Omental fat pad (tissue), 4 donors: ENCODE results near the gene PXDN. TPM values are rescaled to one million over a fixed set of nuclear protein-coding genes. Genes with fewer than 3 reads are reported as not detected.
A peak's percentile ranks its signal among the peaks of the same experiment; 100 is the strongest.

Source experiments
- ATAC-seq: fragments of 150-250 bp; one replicate; pipeline ENCODE4 v1.9.1; 2016; ENCODE audit warnings: mild to moderate bottlenecking, moderate library complexity; ENCODE audit not compliant: low FRiP score
- DNase-seq: peaks from one replicate; pipeline ENCODE4 v3.0.0-alpha.2; 2019; ENCODE audit warnings: low spot score
- CTCF ChIP-seq, 3 donors: fragments of 450-650 bp; IDR thresholded peaks; one replicate each; pipeline ENCODE4 v1.5.1; 2016 to 2017; ENCODE audit warnings: antibody characterized with exemption in 3 of 3, mild to moderate bottlenecking in 3 of 3, moderate library complexity in 2 of 3
- total RNA-seq, 4 donors: library from RNA; depleted of rRNA; stranded (reverse); fragments of >200 nt; gene quantifications; one replicate each; pipeline ENCODE4 v1.1.0, GENCODE V29; 2016

Gene PXDN
- total RNA-seq, 4 donors from 2014 or later: 81.2 to 228 (median 112) TPM

GRCh38 chr2:1751767-1752725, 7.7 kb upstream of the PXDN start:
- TF ChIP-seq CTCF (IDR thresholded peaks at IDR 0.05): no peak
- DNase-seq (no peak), ATAC-seq (no peak)

GRCh38 chr2:1750933-1751766, 6.8 kb upstream of the PXDN start:
- DNase-seq: no peak
- TF ChIP-seq CTCF (IDR thresholded peaks at IDR 0.05): peak in 1 of 3 donors; percentile 73

GRCh38 chr2:1750270-1750932, 6.1 kb upstream of the PXDN start:
- DNase-seq (no peak), ATAC-seq (no peak)

More at GRCh38 chr2:1750933-1751766, 6.8 kb upstream of the PXDN start:
- peak; percentile 90 for ATAC-seq

GRCh38 chr2:1749489-1750119, 5.3 kb upstream of the PXDN start:
- ATAC-seq (no peak), DNase-seq (no peak)
- TF ChIP-seq CTCF (IDR thresholded peaks at IDR 0.05): no peak

More at GRCh38 chr2:1750270-1750932, 6.1 kb upstream of the PXDN start:
- TF ChIP-seq CTCF (IDR thresholded peaks at IDR 0.05): no peak

- no peak for TF ChIP-seq CTCF (IDR thresholded peaks at IDR 0.05)
- no peak for DNase-seq
- ATAC-seq: no peak
Observed at GRCh38 chr2:1748741-1749488, 4.6 kb upstream of the PXDN start.
